OCI-LY1 (cell line): ENCODE data around the gene PASK.

Source experiments
- H2AFZ ChIP-seq: fragments of 200-600 bp; sonication (generic), shearing (Covaris generic); 2 replicates; pipeline ENCODE4 v1.6.0; 2014; ENCODE audit warnings: antibody characterized with exemption, mild to moderate bottlenecking, low read length
- H3F3A ChIP-seq: fragments of 200-600 bp; sonication (generic), shearing (Covaris generic); 2 replicates; pipeline ENCODE4 v1.6.0; 2014; ENCODE audit warnings: mild to moderate bottlenecking, antibody characterized with exemption, low read length, moderate library complexity; ENCODE audit not compliant: insufficient read depth
- H3K27ac ChIP-seq: fragments of 200-600 bp; sonication (generic); 2 replicates; pipeline ENCODE4 v1.5.1; 2014; ENCODE audit warnings: low read length, mixed run types, mild to moderate bottlenecking, low read depth; ENCODE audit not compliant: poor library complexity, severe bottlenecking
- H3K27me3 ChIP-seq: fragments of 200-600 bp; sonication (generic); 2 replicates; pipeline ENCODE4 v1.6.0; 2014; ENCODE audit warnings: antibody characterized with exemption, mild to moderate bottlenecking, low read length, moderate library complexity; ENCODE audit not compliant: insufficient read depth
- H3K36me3 ChIP-seq: fragments of 200-600 bp; sonication (generic); 2 replicates; pipeline ENCODE4 v1.6.1; 2014; ENCODE audit warnings: mild to moderate bottlenecking, antibody characterized with exemption, low read length, moderate library complexity, mixed read lengths; ENCODE audit not compliant: insufficient read depth
- H3K4me1 ChIP-seq: fragments of 200-600 bp; sonication (generic); 2 replicates; pipeline ENCODE4 v1.5.1; 2014; ENCODE audit warnings: mild to moderate bottlenecking, low read length, moderate library complexity; ENCODE audit not compliant: insufficient read depth, severe bottlenecking
- H3K4me2 ChIP-seq: fragments of 200-600 bp; sonication (generic), shearing (Covaris generic); 2 replicates; pipeline ENCODE4 v1.6.1; 2014; ENCODE audit warnings: low read length
- H3K4me3 ChIP-seq: fragments of 200-600 bp; sonication (generic); 2 replicates; pipeline ENCODE4 v1.5.1; 2014; ENCODE audit warnings: low read length, low read depth, mild to moderate bottlenecking, mixed read lengths; ENCODE audit not compliant: poor library complexity, severe bottlenecking
- H3K79me2 ChIP-seq: fragments of 200-600 bp; shearing (Covaris generic); 2 replicates; pipeline ENCODE4 v1.6.1; 2016; ENCODE audit warnings: mixed run types, low read length, mixed read lengths; ENCODE audit not compliant: insufficient read depth
- H3K9ac ChIP-seq: fragments of 200-600 bp; sonication (generic), shearing (Covaris generic); 2 replicates; pipeline ENCODE4 v1.6.1; 2014; ENCODE audit warnings: mild to moderate bottlenecking, low read length, mixed read lengths
- H3K9me2 ChIP-seq: fragments of 200-600 bp; sonication (generic), shearing (Covaris generic); 2 replicates; pipeline ENCODE4 v1.6.1; 2014; ENCODE audit warnings: low read depth, mild to moderate bottlenecking, low read length, mixed read lengths
- H3K9me3 ChIP-seq: fragments of 200-600 bp; shearing (Covaris generic); 2 replicates; pipeline ENCODE4 v1.6.1; 2014; ENCODE audit warnings: low read length, mixed read lengths
- H4K20me1 ChIP-seq: fragments of 200-600 bp; sonication (generic), shearing (Covaris generic); 2 replicates; pipeline ENCODE4 v1.6.0; 2016; ENCODE audit warnings: mild to moderate bottlenecking, low read length; ENCODE audit not compliant: insufficient read depth
- EZH2 ChIP-seq: fragments of 200-600 bp; sonication (generic), shearing (Covaris generic); IDR thresholded peaks from 2 replicates; pipeline ENCODE4 v1.8.0; 2017; ENCODE audit warnings: borderline replicate concordance, mixed run types, mild to moderate bottlenecking, antibody characterized with exemption, low read length, moderate library complexity, mixed read lengths
- TF ChIP-seq, protein P1 (sequence below): fragments of 200-600 bp; sonication (generic), shearing (Covaris generic); IDR thresholded peaks from 2 replicates; pipeline ENCODE4 v1.5.1; 2017; ENCODE audit warnings: mild to moderate bottlenecking, antibody characterized with exemption, low read length, moderate library complexity, mixed read lengths

Gene PASK

DNA sequence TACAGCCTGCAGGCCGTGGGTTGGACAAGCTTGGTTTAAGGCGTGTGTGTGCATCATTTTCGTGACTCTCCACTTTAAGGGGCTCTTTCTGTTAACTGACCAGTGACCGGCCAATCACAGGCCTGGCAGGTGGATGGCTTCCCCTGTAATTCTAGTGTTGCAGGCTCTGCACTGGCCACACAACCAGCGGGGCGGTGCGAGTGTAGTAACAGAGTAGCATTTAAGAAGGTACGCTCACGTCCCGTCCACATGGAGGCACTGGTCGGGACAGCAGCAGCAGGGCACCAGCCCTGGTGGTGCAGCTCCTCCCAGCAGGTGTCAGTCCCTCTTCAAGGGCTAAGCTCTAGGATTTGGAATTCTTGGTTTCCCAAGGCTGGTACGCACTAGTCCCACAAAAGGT, 31.2 kb upstream of the PASK start:
- Histone ChIP-seq H4K20me1 (no peaks in the 10 kb centered on the region), H3K4me2 (no peak overlapping the region)

DNA sequence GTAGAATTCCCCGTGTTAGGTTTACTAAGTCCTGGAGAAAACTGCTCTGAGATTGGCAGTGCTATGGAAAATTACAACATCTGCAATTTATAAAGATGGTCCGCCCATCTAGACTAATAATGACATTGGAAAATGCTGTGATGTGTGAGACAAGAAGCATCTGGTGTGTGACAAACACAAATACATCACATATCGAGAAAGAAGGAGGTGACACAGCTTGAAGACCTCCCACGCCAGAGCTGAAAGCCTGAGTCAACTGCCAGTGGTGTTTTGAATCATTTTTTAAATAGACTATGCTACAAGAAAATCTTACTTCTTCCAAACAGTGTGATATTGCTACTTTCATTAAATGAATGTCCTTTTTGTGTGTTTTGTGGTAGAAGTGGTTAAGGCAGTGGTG, 30.6 kb upstream of the PASK start:
- no peaks in the 10 kb centered on the region for H3K9me2 ChIP-seq
- H3K4me1 ChIP-seq: no peaks in the 10 kb centered on the region
- no peak overlapping the region for H3K27ac ChIP-seq
- H3K79me2 ChIP-seq: no peaks in the 10 kb centered on the region
- H3K4me3 ChIP-seq: no peak overlapping the region
- no peaks in the 10 kb centered on the region for H3K27me3 ChIP-seq
- no peaks in the 10 kb centered on the region for H4K20me1 ChIP-seq
- H3K9me3 ChIP-seq: no peaks in the 10 kb centered on the region
- no peak overlapping the region for H3K9ac ChIP-seq
- no peak overlapping the region for H3K4me2 ChIP-seq
- TF ChIP-seq, protein P1, sequence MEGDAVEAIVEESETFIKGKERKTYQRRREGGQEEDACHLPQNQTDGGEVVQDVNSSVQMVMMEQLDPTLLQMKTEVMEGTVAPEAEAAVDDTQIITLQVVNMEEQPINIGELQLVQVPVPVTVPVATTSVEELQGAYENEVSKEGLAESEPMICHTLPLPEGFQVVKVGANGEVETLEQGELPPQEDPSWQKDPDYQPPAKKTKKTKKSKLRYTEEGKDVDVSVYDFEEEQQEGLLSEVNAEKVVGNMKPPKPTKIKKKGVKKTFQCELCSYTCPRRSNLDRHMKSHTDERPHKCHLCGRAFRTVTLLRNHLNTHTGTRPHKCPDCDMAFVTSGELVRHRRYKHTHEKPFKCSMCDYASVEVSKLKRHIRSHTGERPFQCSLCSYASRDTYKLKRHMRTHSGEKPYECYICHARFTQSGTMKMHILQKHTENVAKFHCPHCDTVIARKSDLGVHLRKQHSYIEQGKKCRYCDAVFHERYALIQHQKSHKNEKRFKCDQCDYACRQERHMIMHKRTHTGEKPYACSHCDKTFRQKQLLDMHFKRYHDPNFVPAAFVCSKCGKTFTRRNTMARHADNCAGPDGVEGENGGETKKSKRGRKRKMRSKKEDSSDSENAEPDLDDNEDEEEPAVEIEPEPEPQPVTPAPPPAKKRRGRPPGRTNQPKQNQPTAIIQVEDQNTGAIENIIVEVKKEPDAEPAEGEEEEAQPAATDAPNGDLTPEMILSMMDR: no peak
- TF ChIP-seq EZH2: no peak
- no peaks in the 10 kb centered on the region for H3F3A ChIP-seq
- no peak overlapping the region for H2AFZ ChIP-seq
- H3K36me3 ChIP-seq: peaks cover 42% of the 10 kb centered on the region

More for the DNA sequence above, 31.2 kb upstream of the PASK start:
- no peak overlapping the region for H3K4me3 ChIP-seq
- no peaks in the 10 kb centered on the region for H3K9me2 ChIP-seq
- TF ChIP-seq EZH2: no peak
- TF ChIP-seq, protein P1: no peak
- H3K4me1 ChIP-seq: no peaks in the 10 kb centered on the region
- H3K36me3 ChIP-seq: peaks cover 36% of the 10 kb centered on the region
- H3F3A ChIP-seq: no peaks in the 10 kb centered on the region
- no peaks in the 10 kb centered on the region for H3K79me2 ChIP-seq
- no peak overlapping the region for H3K27ac ChIP-seq
- no peak overlapping the region for H2AFZ ChIP-seq
- no peak overlapping the region for H3K9ac ChIP-seq
- no peaks in the 10 kb centered on the region for H3K27me3 ChIP-seq
- no peaks in the 10 kb centered on the region for H3K9me3 ChIP-seq

DNA sequence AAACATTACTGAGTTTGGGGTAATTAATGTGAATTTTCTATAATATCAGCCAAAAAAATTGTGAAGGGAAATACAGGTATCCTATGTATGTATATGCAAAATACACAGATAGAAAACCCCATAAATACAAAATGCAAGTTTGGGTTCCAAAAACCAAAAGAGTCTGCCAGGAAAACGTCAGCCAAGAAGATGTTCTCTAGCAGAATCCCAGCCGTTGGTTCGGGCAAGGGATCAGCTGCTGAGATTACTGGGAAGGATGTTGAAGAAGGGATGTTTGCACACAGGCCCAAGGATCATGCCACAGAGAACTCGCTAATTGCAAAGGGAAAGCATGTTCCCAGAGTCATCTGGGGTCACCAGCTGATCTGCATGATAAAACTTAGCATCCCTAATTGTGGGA, 29.7 kb upstream of the PASK start:
- TF ChIP-seq EZH2: no peak
- TF ChIP-seq, protein P1: no peak
- Histone ChIP-seq H3K9me3 (no peaks in the 10 kb centered on the region), H2AFZ (no peak overlapping the region), H3K4me1 (no peaks in the 10 kb centered on the region), H3K9me2 (no peaks in the 10 kb centered on the region), H3K4me2 (no peak overlapping the region), H3K27ac (no peak overlapping the region), H3K79me2 (no peaks in the 10 kb centered on the region), H3K4me3 (no peak overlapping the region), H3K9ac (no peak overlapping the region), H4K20me1 (no peaks in the 10 kb centered on the region), H3F3A (no peaks in the 10 kb centered on the region), H3K27me3 (no peaks in the 10 kb centered on the region), H3K36me3 (peaks cover 49% of the 10 kb centered on the region)
